HG03139 (cell line): Measurements from ENCODE around the gene CLEC4M.
"Not testable (repeated sequence)": the region's sequence is repeated elsewhere in the genome, so short reads cannot be mapped to it uniquely, and the experiment has no call there.

Experiments
- ATAC-seq: cut with Tn5 transposase; IDR thresholded peaks from one replicate; pipeline ENCODE4 v1.9.1; 2021; ENCODE audit not compliant: unreplicated experiment

CLEC4M gene

GRCh38 chr19:7739801-7740681, 23.0 kb upstream of the CLEC4M start:
- ATAC-seq, result no peak

GRCh38 chr19:7740682-7741054, 22.4 kb upstream of the CLEC4M start:
- ATAC-seq, result no peak

DNA sequence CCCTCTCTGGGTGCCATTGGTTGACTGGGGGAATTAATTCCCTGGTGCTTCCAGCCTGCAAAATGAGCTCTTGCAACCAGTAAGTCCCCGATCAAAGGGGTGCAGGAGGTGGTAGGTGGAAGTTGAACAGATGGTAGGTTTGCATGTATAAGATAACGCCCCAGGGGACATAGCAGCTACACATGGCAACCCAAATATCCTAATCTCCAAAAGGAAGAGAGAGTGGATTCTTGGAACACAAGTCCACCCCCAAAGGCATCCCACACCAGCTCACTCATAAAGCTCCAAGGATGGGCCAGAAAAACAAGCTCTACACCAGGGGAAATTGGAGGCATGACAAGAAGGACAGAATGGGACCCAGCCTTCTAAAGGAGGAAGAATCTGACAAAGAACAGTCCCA, 20.5 kb upstream of the CLEC4M start:
- ATAC-seq, result no peak

DNA sequence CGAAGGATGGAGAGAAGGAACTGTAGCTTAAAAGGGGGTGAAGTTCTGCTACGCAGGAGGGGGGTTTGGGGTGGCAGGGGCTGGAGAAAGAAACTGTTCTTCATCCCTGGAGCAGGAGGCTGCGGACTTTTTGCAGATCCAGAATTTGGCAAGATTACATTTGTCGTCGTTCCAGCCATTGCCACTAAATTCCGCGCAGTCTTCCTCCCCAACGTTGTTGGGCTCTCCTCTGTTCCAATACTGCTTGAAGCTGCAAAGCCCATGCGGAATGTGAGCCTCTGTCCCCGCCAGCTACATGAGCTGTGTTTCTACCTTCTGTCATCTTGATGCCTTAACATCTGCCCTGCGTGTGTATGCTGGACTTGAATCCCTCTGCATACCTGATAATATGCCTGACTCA, 20.1 kb upstream of the CLEC4M start:
- ATAC-seq, result no peak

DNA sequence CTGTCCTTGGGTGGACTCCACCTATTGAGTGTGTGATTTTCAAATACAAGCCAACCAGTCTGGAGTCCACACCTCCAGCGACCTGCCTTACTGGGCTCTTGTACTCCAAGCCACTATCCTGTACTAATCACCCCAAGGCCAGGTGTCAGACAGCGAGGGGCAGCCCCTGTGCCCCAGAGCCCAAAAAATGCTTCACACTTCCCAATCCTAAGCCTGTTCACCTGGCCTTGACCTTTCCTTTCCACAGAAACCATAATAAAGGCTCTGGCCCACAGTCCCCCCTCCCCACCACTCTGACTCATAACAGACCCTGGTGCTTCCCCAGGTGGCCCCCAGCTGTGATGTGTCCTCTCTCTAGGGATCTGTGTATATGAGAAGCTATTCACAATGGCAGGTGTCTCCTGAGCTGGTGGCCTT, 19.6 kb upstream of the CLEC4M start:
- ATAC-seq, result peak; percentile 63

- ATAC-seq, result no peak
These were observed 18.8 kb upstream of the CLEC4M start for GRCh38 chr19:7744199-7744786.

DNA sequence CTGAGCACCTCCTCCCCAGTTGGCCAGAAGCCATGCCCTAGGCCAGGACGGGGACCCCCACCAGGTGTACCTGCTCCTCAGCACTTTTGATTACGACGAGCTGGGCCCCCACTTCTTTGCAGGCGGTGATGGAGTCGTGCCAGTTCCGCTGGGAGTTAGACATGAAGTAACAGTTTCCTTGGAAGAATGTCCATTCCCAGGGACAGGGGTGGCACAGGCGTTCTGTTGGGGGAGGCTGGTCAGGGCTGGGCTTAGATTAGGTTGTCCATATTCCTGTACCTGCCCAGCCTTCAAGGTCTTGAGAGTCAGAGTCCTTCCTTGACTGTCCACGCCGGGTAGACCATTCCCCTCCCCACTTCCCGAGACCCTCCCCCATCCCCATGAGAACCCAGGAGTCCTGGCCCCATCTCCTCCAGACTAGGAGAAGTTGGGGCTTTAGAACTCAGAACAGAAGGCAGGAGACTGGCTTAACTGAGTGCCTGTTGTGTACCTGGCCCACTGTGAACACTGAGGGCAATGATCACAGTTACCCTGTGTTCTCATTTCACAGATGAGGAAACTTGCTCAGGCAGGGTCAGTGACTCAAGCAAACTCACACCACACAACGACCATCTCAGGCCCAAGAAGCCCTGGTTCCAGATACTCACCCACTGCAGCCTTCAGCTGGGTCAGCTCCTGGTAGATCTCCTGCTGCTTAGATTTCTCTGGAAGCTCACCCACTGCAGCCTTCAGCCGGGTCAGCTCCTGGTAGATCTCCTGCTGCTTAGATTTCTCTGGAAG, 18.0 kb upstream of the CLEC4M start:
- no peak for ATAC-seq

- not testable (repeated sequence) for ATAC-seq
These were observed 16.7 kb upstream of the CLEC4M start for GRCh38 chr19:7746306-7746705.

DNA sequence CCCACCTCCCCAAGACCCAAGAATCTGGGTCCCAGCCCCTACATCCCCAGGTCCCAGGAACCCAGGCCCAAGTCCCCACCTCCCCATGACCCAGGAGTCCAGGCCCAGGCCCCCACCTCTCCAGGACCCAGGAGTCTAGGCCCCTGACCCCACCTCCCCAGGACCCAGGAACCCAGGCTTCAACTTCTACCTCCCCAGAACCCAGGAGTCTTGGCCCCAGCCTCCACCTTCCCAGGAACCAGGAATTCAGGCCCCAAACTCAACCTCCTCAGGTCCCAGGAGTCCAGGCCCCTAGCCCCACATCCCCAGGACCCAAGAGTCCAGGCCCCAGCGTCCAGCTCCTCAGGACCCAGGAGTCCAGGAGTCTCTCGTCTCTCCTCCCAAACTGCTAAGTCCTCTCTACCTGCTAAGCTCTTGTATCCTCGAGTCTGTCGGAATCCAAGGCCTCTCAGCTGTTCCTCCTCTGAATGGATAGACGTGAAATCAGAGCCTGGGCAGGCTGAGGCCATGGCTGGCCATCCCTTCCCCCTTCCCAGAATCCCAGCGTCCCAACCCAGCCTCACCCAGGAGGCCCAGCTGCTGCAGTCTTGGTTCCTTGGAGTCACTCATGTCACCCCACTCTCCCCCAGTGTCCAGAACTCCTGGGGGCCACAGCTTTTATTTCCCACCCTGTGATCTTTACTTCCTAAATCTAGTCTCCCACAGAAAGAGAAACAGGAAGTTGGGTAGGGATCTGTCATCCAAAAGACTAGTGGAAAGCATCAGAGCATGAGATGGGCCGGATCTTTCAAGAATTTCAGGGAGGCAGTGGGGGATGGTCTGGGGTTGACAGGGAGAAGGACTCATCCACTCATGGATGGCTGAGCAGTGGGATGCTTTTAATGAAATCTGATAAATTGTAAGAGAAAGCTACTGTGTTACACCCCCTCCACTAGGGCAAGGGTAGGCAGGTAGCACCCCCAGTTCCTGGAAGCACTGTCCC, 15.8 kb upstream of the CLEC4M start, which contains the start of gene CD209:
Gene CD209 (minus strand): TSS at position 632 of the 982 bp plus-strand sequence. CDS start 23 bp downstream, at position 609.
- no peak for ATAC-seq

DNA sequence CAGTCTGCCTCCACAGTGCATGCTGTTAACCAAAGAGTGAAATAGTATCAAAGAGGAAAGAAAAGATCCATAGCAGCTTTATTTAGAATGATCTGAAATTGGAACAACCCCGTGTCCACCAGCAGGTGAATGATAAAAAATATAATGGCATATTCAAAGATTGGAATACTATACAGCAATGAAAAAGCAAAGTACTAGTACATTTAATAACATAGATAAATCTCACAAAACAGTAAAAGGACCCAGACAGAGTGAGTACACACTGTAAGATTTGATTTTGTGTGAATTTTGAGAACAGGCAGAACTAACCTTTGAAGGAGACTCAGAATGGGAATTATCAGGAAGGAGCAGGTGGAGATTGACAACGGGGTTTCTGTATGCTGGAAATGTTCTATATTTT, 14.9 kb upstream of the CLEC4M start:
- no peak for ATAC-seq

- ATAC-seq, result no peak
These were observed 14.3 kb upstream of the CLEC4M start for GRCh38 chr19:7748756-7749155.

DNA sequence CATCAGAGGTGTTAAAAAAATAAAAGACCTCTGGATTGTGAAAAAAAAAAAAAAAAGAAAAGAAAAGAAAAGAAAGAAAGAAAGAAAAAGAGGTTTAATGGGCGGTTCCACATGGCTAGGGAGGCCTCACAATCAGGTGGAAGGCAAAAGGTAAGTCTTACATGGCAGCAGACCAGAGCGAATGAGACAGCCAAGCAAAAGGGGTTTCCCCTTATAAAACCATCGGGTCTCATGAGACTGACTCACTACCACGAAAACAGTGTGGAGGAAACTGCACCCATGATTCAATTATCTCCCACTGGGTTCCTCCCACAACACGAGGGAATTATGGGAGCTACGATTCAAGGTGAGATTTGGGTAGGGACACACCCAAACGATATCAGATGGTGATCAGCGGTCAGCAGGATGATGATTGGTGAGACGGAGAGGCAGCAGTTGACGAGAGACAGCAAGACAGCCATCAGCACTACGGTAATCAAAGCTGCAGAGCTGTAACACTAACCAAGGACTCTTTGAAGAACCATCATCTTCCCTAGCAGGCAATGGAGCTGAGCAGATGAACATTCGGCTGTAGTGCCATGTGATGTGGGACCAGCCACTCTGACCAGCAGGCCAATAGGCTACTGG, 11.8 kb upstream of the CLEC4M start:
- no peak for ATAC-seq

- no peak for ATAC-seq
These were observed 6.8 kb upstream of the CLEC4M start for GRCh38 chr19:7756258-7756657.

DNA sequence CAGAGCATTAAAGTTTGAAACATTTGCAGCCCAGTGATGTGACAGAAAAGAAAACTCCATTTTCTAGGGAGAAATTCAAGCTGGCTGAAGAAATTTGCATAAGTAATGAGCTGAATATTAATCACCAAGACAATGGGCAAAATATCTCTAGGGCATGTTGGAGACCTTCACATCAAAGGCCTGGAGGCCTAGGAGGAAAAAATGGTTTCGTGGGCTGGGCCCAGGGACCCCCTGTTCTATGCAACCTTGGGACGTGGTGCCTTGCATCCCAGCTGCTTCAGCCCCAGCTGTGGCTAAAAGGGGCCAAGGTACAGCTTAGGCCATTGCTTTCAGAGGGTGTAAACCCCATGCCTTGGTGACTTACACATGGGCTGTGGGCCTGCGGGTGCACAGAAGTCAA, 5.7 kb upstream of the CLEC4M start:
- ATAC-seq, result no peak

DNA sequence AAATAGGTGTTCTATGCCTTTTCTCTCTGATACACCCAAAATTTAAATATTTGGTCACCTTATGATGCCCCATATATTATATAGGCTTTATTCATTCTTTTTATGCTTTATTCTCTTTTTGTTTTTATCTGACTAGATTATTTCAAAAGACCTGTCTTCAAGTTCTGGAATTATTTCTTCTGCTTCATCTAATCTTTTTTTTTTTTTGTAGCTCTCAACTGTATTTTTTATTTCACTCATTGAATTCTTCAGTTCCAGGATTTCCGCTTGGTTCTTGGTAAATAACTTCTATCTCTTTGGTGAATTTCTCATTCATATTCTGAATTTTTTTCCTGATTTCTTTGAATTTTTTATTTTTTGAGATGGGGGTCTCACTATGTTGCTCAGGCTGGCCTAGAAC, 3.9 kb upstream of the CLEC4M start:
- no peak for ATAC-seq

- no peak for ATAC-seq
These were observed 653 bp downstream of the CLEC4M start for GRCh38 chr19:7763696-7764095.

DNA sequence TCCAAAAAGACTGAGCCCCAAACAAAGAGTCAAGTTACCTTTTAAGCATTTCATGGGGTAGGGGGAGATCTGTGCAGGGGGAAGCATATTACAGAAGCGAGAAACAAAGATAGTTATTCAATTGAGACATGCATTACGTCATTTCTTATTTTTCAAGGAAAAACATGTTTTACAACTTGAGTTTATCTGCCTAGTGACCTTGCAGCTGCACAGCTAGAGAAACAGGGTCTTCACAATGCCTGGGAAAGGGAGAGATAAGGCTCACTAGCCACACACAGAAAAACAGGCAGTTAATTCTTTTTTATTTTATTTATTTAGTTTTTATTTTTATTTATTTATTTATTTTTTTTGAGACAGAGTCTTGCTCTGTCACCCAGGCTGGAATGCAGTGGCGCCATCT, 1.1 kb downstream of the CLEC4M start:
- ATAC-seq, result not testable (repeated sequence)

DNA sequence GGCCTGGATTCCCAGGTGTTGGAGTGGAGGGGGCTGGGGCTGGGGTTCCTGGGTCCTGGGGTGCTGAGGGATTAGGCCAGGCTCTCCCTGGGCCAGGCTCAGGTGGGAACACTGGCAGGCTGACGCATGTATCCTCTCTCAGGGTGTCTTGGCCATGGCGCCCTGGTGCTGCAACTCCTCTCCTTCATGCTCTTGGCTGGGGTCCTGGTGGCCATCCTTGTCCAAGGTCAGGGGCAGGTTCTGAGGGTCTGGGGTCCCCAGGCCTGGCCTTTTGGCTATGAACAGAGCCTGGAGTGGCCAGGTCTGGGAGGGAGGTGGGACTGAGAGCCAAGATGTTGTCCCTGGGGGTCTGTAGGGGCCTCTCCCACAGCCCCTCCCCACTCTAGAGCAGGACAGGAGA, 2.0 kb downstream of the CLEC4M start:
- ATAC-seq, result not testable (repeated sequence)

DNA sequence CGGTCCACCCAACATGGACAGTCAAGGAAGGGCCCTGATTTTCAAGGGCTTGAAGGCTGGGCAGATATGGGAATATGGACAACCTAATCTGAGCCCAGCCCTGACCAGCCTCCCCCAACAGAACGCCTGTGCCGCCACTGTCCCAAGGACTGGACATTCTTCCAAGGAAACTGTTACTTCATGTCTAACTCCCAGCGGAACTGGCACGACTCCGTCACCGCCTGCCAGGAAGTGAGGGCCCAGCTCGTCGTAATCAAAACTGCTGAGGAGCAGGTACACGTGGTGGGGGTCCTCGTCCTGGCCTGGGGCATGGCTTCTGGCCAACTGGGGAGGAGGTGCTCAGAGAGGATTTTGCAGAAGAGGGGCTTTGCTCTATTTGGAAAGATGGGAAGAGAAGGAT, 3.5 kb downstream of the CLEC4M start:
- ATAC-seq, result no peak

DNA sequence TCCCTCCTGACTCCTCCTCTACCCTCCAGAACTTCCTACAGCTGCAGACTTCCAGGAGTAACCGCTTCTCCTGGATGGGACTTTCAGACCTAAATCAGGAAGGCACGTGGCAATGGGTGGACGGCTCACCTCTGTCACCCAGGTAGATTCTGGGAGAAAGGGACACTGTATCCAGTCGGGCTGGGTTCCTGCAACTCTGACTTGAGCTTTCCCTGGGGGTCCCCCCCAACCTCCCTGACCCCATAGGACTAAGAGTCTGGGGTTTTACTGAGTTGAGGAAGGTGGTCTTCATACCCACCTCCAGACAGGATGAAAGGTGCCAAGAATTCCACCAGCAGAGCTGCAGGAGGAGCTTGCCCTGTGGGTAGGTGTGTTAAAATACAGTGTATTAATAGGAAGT, 4.4 kb downstream of the CLEC4M start:
- ATAC-seq, result no peak
